Smooth muscle cell (in vitro differentiated cells): ENCODE results near the gene ST3GAL6. TPM values are rescaled to one million over a fixed set of nuclear protein-coding genes. Genes with fewer than 3 reads are reported as not detected.
A peak's percentile ranks its signal among the peaks of the same experiment; 100 is the strongest.

ENCODE experiments used
- DNase-seq: peaks from one replicate; lab custom pipeline; 2025; ENCODE audit not compliant: unreplicated experiment; lab: John Stamatoyannopoulos, UW
- H2AFZ ChIP-seq: fragments of 200-600 bp; sonication (generic); 2 replicates; pipeline ENCODE4 v1.6.0; 2016; ENCODE audit warnings: antibody characterized with exemption, low read depth, mild to moderate bottlenecking
- H3F3A ChIP-seq: fragments of 200-600 bp; sonication (generic); 2 replicates; pipeline ENCODE4 v1.6.0; 2017; ENCODE audit warnings: antibody characterized with exemption, low read depth
- H3K27ac ChIP-seq: fragments of 200-600 bp; sonication (generic); 2 replicates; pipeline ENCODE4 v1.5.1; 2016; ENCODE audit warnings: low read depth, mild to moderate bottlenecking
- H3K27me3 ChIP-seq: fragments of 200-600 bp; sonication (generic); 2 replicates; pipeline ENCODE4 v1.6.1; 2016; ENCODE audit warnings: low read depth, mild to moderate bottlenecking
- H3K36me3 ChIP-seq: fragments of 200-600 bp; sonication (generic); 2 replicates; pipeline ENCODE4 v1.5.1; 2016; ENCODE audit warnings: low read depth
- H3K4me1 ChIP-seq: fragments of 200-600 bp; sonication (generic); 2 replicates; pipeline ENCODE4 v1.5.1; 2016; ENCODE audit warnings: low read depth
- H3K4me2 ChIP-seq: fragments of 200-600 bp; sonication (generic); 2 replicates; pipeline ENCODE4 v1.6.0; 2016; ENCODE audit warnings: mild to moderate bottlenecking
- H3K4me3 ChIP-seq: fragments of 200-600 bp; sonication (generic); 2 replicates; pipeline ENCODE4 v1.5.1; 2016; ENCODE audit warnings: mild to moderate bottlenecking
- H3K79me2 ChIP-seq: fragments of 200-600 bp; sonication (generic); 2 replicates; pipeline ENCODE4 v1.6.0; 2016; ENCODE audit warnings: low read depth, mild to moderate bottlenecking
- H3K9ac ChIP-seq: fragments of 200-600 bp; sonication (generic); 2 replicates; pipeline ENCODE4 v1.6.0; 2016; ENCODE audit warnings: low read depth
- H3K9me3 ChIP-seq: fragments of 200-600 bp; sonication (generic); replicated peaks from 2 replicates; pipeline ENCODE4 v1.5.1; 2016; ENCODE audit warnings: low read depth
- H4K20me1 ChIP-seq: fragments of 200-600 bp; sonication (generic); 2 replicates; pipeline ENCODE4 v1.6.0; 2016; ENCODE audit warnings: low read depth
- CTCF ChIP-seq: fragments of 200-600 bp; sonication (generic); IDR thresholded peaks from 2 replicates; pipeline ENCODE4 v1.5.1; 2017; ENCODE audit warnings: borderline replicate concordance, mild to moderate bottlenecking, antibody characterized with exemption; ENCODE audit not compliant: insufficient read depth, poor library complexity, severe bottlenecking
- WGBS: methylation state at CpG from one replicate; pipeline ENCODE4 v1.1.7; 2016; ENCODE audit warnings: low lambda C conversion rate; 5-methylcytosine and 5-hydroxymethylcytosine counted together
- polyA plus RNA-seq: library from polyadenylated mRNA; unstranded; fragments of >200 nt; fragmentation: Nextera tagmentation; extraction: Ambion mirVana; gene quantifications from 2 replicates; pipeline ENCODE4 v1.2.1, GENCODE V29; 2016
- total RNA-seq: library from RNA; depleted of rRNA; stranded (reverse); fragments of >200 nt; gene quantifications from 2 replicates; pipeline ENCODE4 v1.2.3, GENCODE V29; 2014

Gene ST3GAL6
- total and polyA plus RNA-seq, 2 experiments from 2014 or later: 19.4 to 40.7 TPM

DNA sequence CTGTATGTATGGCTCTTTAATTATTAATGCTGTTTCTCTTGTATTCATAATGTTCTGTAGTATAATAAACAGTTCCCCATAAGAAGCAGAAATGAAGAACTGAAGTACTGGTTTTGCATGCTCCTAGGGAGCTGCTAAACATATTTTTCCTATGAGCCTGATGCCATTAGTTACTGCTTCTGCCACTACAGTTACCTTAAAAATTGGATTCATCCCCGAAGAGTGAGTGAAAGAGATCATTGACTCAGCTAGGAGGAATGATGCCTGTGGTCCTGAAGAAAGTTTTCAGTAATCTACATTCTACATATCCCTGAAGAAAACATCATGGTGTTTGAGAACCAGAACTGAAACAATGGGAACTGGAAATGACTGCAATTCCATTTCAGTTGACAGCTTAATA is 37.1 kb upstream of the ST3GAL6 start:
- H3K27ac ChIP-seq: no peak overlapping the region
- no peaks in the 10 kb centered on the region for H3K9me3 ChIP-seq
- no peak overlapping the region for H2AFZ ChIP-seq
- H3K9ac ChIP-seq: no peak overlapping the region
- 7% methylated on average over 1 of the region's 1 CpG for WGBS
- H3K79me2 ChIP-seq: no peaks in the 10 kb centered on the region
- H3F3A ChIP-seq: no peaks in the 10 kb centered on the region
- TF ChIP-seq CTCF: no peak
- H4K20me1 ChIP-seq: no peaks in the 10 kb centered on the region
- H3K27me3 ChIP-seq: no peaks in the 10 kb centered on the region
- no peaks in the 10 kb centered on the region for H3K4me1 ChIP-seq
- no peak for DNase-seq
- H3K4me3 ChIP-seq: no peak overlapping the region
- H3K36me3 ChIP-seq: no peaks in the 10 kb centered on the region
- H3K4me2 ChIP-seq: peak overlapping the region; percentile 11

GRCh38 chr3:98727638-98728037 is 35.5 kb upstream of the ST3GAL6 start:
- WGBS: 89% methylated on average over 3 of the region's 3 CpGs

GRCh38 chr3:98728672-98729071 is 34.5 kb upstream of the ST3GAL6 start:
- no peak overlapping the region for H3K27ac ChIP-seq
- WGBS: 100% methylated on average over 2 of the region's 2 CpGs
- H3F3A ChIP-seq: peaks cover 9% of the 10 kb centered on the region
- H2AFZ ChIP-seq: no peak overlapping the region
- no peak overlapping the region for H3K4me2 ChIP-seq
- H3K9ac ChIP-seq: no peak overlapping the region
- H4K20me1 ChIP-seq: no peaks in the 10 kb centered on the region
- H3K27me3 ChIP-seq: no peaks in the 10 kb centered on the region
- peaks cover 18% of the 10 kb centered on the region for H3K79me2 ChIP-seq
- no peaks in the 10 kb centered on the region for H3K9me3 ChIP-seq
- no peak for DNase-seq
- H3K36me3 ChIP-seq: no peaks in the 10 kb centered on the region
- peaks cover 4% of the 10 kb centered on the region for H3K4me1 ChIP-seq
- H3K4me3 ChIP-seq: no peak overlapping the region
- no peak for TF ChIP-seq CTCF

More at GRCh38 chr3:98727638-98728037, 35.5 kb upstream of the ST3GAL6 start:
- Histone ChIP-seq H3K9ac (no peak overlapping the region), H4K20me1 (no peaks in the 10 kb centered on the region), H3K27me3 (no peaks in the 10 kb centered on the region), H3K4me2 (no peak overlapping the region), H3K4me1 (no peaks in the 10 kb centered on the region), H2AFZ (no peak overlapping the region), H3K36me3 (no peaks in the 10 kb centered on the region), H3K27ac (no peak overlapping the region), H3F3A (no peaks in the 10 kb centered on the region), H3K79me2 (peaks cover 8% of the 10 kb centered on the region), H3K9me3 (no peaks in the 10 kb centered on the region), H3K4me3 (no peak overlapping the region)
- DNase-seq: no peak
- no peak for TF ChIP-seq CTCF

DNA sequence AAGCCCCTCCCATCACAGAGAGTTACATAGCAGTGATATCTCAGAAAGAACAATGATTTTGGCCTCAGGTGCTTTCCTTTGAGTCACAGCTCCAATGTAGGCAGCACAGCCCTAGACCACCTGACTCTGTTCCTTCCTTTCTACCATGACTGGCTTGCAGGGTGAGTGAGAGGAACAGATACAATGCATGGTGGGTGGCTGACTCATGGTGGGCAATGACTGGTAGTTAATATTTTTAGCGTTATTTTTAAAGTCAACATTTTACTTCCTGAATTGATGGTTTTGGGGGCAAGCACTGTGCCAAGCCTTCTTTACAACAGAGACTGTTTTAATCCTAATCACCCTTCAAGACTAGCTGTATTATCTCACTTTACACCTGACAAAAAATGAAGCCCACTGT is 32.8 kb upstream of the ST3GAL6 start:
- DNase-seq: no peak
- Histone ChIP-seq H3K9ac (no peak overlapping the region), H3F3A (peaks cover 9% of the 10 kb centered on the region), H3K4me3 (no peak overlapping the region), H3K79me2 (peaks cover 35% of the 10 kb centered on the region), H3K4me2 (no peak overlapping the region), H3K9me3 (no peaks in the 10 kb centered on the region), H4K20me1 (peaks cover 3% of the 10 kb centered on the region), H3K27me3 (no peaks in the 10 kb centered on the region), H3K4me1 (peaks cover 17% of the 10 kb centered on the region), H2AFZ (no peak overlapping the region), H3K27ac (no peak overlapping the region), H3K36me3 (no peaks in the 10 kb centered on the region)
- no peak for TF ChIP-seq CTCF
- 77% methylated on average over 1 of the region's 1 CpG for WGBS
